ENCODE data around the gene KCNJ2.

DNA sequence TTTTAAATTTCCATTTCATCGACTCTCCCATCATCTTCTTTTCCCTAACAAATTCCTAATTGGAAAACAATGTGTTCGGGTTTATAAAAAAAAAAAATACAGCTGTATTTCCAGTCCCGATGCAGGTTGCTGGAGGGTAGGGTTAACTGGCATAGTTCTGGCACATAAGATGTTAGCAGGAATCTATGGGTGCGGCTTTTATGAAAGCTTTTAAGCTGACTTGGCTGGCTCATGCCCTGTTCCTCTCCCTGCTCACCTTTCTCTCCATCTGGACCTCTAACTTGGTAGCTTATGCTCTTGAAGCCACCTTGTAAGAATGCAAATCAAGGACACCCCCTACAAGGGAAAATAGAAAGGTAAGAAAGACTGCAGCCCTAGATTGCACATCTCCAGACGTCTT is 33.2 kb upstream of the KCNJ2 start:
- TF ChIP-seq CREB1 (CRISPR knock-in tag; IDR thresholded peaks at IDR 0.05) (no peak), NR2C2 (CRISPR knock-in tag; IDR thresholded peaks at IDR 0.05) (no peak), ATF1 (CRISPR knock-in tag; IDR thresholded peaks at IDR 0.05) (no peak), ZNF317 (CRISPR knock-in tag; IDR thresholded peaks at IDR 0.05; ENCODE audit: borderline replicate concordance, low read depth) (no peak), NR1H2 (CRISPR knock-in tag; IDR thresholded peaks at IDR 0.05) (no peak), NR3C1 (CRISPR knock-in tag; conservative IDR thresholded peaks at IDR 0.05; ENCODE audit: low read depth) (no peak), SP1 (CRISPR knock-in tag; conservative IDR thresholded peaks at IDR 0.05) (no peak)
- TF ChIP-seq, protein P1, sequence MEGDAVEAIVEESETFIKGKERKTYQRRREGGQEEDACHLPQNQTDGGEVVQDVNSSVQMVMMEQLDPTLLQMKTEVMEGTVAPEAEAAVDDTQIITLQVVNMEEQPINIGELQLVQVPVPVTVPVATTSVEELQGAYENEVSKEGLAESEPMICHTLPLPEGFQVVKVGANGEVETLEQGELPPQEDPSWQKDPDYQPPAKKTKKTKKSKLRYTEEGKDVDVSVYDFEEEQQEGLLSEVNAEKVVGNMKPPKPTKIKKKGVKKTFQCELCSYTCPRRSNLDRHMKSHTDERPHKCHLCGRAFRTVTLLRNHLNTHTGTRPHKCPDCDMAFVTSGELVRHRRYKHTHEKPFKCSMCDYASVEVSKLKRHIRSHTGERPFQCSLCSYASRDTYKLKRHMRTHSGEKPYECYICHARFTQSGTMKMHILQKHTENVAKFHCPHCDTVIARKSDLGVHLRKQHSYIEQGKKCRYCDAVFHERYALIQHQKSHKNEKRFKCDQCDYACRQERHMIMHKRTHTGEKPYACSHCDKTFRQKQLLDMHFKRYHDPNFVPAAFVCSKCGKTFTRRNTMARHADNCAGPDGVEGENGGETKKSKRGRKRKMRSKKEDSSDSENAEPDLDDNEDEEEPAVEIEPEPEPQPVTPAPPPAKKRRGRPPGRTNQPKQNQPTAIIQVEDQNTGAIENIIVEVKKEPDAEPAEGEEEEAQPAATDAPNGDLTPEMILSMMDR (IDR thresholded peaks at IDR 0.05) = no peak
- TF ChIP-seq, protein P2, sequence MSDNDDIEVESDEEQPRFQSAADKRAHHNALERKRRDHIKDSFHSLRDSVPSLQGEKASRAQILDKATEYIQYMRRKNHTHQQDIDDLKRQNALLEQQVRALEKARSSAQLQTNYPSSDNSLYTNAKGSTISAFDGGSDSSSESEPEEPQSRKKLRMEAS (CRISPR knock-in tag; IDR thresholded peaks at IDR 0.05) = no peak
- TF ChIP-seq, protein P3, sequence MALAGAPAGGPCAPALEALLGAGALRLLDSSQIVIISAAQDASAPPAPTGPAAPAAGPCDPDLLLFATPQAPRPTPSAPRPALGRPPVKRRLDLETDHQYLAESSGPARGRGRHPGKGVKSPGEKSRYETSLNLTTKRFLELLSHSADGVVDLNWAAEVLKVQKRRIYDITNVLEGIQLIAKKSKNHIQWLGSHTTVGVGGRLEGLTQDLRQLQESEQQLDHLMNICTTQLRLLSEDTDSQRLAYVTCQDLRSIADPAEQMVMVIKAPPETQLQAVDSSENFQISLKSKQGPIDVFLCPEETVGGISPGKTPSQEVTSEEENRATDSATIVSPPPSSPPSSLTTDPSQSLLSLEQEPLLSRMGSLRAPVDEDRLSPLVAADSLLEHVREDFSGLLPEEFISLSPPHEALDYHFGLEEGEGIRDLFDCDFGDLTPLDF (CRISPR knock-in tag; IDR thresholded peaks at IDR 0.05) = no peak
- TF ChIP-seq, protein P4, sequence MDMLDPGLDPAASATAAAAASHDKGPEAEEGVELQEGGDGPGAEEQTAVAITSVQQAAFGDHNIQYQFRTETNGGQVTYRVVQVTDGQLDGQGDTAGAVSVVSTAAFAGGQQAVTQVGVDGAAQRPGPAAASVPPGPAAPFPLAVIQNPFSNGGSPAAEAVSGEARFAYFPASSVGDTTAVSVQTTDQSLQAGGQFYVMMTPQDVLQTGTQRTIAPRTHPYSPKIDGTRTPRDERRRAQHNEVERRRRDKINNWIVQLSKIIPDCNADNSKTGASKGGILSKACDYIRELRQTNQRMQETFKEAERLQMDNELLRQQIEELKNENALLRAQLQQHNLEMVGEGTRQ (CRISPR knock-in tag; IDR thresholded peaks at IDR 0.05) = no peak

All from WTC11 (cell line).